H1 (cell line): Measurements from ENCODE around the gene CFH. TPM values are rescaled to one million over a fixed set of nuclear protein-coding genes. Genes with fewer than 3 reads are reported as not detected.

Source experiments
- GTF2F1 ChIP-seq: IDR thresholded peaks from 2 replicates; pipeline ENCODE4 v1.6.1; 2012; ENCODE audit warnings: low read depth, low read length, improper control_type of control experiment, borderline replicate concordance
- KDM4A ChIP-seq: IDR thresholded peaks from one replicate; pipeline ENCODE4 v1.7.1; 2012; ENCODE audit warnings: low read depth, mild to moderate bottlenecking, moderate library complexity, low read length, inconsistent platforms; ENCODE audit not compliant: severe bottlenecking
- polyA plus RNA-seq, 7 experiments: library from polyadenylated mRNA; depleted of rRNA in 3 of 7; stranded (reverse) in 5 of 7; unstranded in 2 of 7; fragments of >200 nt in 5 of 7; fragments of 200-250 nt in 2 of 7; gene quantifications; 1 replicate in 5 of 7; 2 replicates in 1 of 7; 4 replicates in 1 of 7; pipeline versions ENCODE4 v1.2.1 to v1.2.3, GENCODE V29; 2011 to 2013; ENCODE audit warnings: missing spikeins in 2 of 7, mixed read lengths in 2 of 7
- total RNA-seq: library from RNA; stranded (reverse); fragmentation: NEBNext Ultra II Directional; extraction: Animal tissue kit (Norgen Biotek cat#: 25700); gene quantifications from 2 replicates; pipeline ENCODE4 v1.2.1, GENCODE V29; 2021

The CFH gene
- total and polyA plus RNA-seq, 2 of the 8 experiments (the other 6 are each of a cell fraction or from before 2014, with no cell fraction given), result not detected

DNA sequence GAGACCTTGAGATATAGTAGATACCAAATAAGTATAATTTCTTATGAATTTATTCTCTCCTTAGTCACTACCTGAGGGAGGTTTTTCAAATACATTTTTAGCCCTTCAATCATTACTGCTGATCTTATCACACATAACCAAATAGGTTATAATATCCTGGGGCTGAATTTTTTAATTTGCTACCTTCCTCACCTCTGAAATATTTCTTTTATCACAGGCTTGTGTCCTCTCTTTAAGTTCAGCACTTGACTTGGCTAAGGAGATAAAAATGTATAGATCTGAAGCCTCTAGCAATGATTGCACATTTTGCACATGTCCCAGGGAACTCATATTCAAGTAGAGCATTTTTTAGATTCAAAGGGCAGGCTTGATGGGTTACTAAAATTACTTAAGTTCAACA is 23.1 kb downstream of the CFH start (continued):
- TF ChIP-seq KDM4A (no peak), GTF2F1 (no peak)
